ENCODE measurements around the gene COMMD10.

The COMMD10 gene

DNA sequence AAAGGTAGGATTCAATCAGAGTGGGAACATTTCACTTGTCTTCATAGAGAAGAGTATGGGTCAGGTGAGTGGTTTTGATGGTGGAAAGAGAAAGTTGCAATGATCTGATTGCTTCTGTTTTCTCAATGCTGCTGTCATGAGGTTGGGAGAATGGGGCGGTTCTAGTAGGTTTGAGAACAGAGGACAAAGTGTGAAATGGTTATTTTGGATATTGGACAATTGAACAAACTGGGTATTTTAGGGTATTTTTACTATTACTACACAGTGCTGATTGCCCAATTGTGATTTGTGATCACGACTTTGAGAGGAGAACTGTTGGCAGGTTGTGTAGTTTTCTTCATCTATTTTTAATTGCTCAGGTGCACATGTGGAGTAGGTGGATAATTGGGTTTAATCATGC is 60.2 kb downstream of the COMMD10 start:
- intact Hi-C loops (cut with DNase I; ENCODE audit: low total_unique reads): no loop called here
- H3K27me3 ChIP-seq: no peaks in the 10 kb centered on the region
- TF ChIP-seq, protein P1, sequence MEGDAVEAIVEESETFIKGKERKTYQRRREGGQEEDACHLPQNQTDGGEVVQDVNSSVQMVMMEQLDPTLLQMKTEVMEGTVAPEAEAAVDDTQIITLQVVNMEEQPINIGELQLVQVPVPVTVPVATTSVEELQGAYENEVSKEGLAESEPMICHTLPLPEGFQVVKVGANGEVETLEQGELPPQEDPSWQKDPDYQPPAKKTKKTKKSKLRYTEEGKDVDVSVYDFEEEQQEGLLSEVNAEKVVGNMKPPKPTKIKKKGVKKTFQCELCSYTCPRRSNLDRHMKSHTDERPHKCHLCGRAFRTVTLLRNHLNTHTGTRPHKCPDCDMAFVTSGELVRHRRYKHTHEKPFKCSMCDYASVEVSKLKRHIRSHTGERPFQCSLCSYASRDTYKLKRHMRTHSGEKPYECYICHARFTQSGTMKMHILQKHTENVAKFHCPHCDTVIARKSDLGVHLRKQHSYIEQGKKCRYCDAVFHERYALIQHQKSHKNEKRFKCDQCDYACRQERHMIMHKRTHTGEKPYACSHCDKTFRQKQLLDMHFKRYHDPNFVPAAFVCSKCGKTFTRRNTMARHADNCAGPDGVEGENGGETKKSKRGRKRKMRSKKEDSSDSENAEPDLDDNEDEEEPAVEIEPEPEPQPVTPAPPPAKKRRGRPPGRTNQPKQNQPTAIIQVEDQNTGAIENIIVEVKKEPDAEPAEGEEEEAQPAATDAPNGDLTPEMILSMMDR (IDR thresholded peaks at IDR 0.05): no peak
- no peaks in the 10 kb centered on the region for H3K4me1 ChIP-seq
- H3K27ac ChIP-seq: no peak overlapping the region
- no peaks in the 10 kb centered on the region for H3K36me3 ChIP-seq
- no peak overlapping the region for H3K4me3 ChIP-seq
- H3K9me3 ChIP-seq: no peaks in the 10 kb centered on the region
- no peak for DNase-seq

DNA sequence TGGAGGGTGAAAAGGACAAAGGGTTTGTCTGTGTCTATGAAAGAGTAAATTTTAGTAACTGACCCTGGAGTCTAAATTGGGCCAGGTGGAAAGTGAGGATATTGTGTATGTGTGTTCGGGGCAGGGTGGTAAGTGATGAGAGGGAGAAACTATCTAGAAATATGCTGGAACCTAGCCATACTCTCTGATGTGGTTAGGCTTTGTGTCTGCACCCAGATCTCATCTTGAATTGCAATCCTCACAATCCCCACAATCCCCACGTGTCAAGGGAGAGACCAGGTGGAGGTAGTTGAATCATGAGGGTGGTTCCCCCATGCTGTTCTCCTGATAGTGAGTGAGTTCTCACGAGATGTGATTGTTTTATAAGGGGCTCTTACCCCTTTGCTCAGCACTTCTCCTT is 60.6 kb downstream of the COMMD10 start:
- no peaks in the 10 kb centered on the region for H3K36me3 ChIP-seq
- no peaks in the 10 kb centered on the region for H3K27me3 ChIP-seq
- TF ChIP-seq, protein P1 (IDR thresholded peaks at IDR 0.05): no peak
- no peaks in the 10 kb centered on the region for H3K9me3 ChIP-seq
- H3K4me1 ChIP-seq: no peaks in the 10 kb centered on the region
- intact Hi-C loops (cut with DNase I; ENCODE audit: low total_unique reads): no loop called here
- DNase-seq: no peak
- H3K27ac ChIP-seq: no peak overlapping the region
- no peak overlapping the region for H3K4me3 ChIP-seq

DNA sequence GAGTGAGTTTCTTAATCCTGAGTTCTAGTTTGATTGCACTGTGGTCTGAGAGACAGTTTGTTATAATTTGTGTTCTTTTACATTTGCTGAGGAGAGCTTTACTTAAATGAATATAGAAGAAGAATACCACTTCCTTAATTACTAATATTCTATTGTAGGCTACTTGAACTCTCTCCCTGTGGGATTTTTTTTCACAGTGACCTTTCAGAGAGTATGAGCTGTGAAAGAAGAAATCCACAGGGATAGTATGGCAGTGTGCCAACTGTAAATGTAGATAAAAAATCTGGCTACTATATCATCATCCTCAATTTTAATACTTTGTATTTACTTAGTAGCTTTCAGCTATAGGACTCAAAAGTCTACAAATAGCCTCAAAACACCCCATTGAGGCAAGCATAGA is 67.3 kb downstream of the COMMD10 start:
- H3K27ac ChIP-seq: no peak overlapping the region
- no peaks in the 10 kb centered on the region for H3K4me1 ChIP-seq
- TF ChIP-seq, protein P1 (IDR thresholded peaks at IDR 0.05): no peak
- DNase-seq: no peak
- no peaks in the 10 kb centered on the region for H3K36me3 ChIP-seq
- no peak overlapping the region for H3K4me3 ChIP-seq
- H3K9me3 ChIP-seq: no peaks in the 10 kb centered on the region
- no peaks in the 10 kb centered on the region for H3K27me3 ChIP-seq
- intact Hi-C loops (cut with DNase I; ENCODE audit: low total_unique reads): no loop called here

DNA sequence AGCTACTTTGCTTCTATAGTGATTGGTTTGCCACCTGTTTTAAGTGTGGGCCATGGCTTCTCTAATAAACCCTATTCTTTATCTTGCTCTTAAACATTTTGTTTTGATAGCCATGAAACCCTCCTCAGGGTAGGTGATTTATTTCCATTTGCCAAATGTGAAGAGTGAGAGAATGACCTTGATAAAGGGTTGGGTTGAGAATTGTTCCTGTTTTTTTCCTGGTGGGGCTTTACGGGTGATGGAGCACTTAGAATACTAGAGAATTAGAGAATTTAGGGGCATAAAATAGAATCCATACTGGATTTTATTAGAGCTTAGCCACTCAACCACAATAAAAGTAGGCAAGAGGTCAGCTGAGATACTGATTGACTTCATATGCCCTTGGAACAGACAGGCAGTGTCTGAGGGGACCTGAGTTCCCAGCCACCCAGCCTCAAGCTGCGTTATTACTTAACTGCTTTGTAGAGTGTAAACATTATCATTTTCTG is 68.9 kb downstream of the COMMD10 start:
- intact Hi-C loops (cut with DNase I; ENCODE audit: low total_unique reads): no loop called here
- Histone ChIP-seq H3K27me3 (no peaks in the 10 kb centered on the region), H3K4me3 (no peak overlapping the region), H3K27ac (no peak overlapping the region), H3K4me1 (no peaks in the 10 kb centered on the region), H3K9me3 (no peaks in the 10 kb centered on the region), H3K36me3 (no peaks in the 10 kb centered on the region)
- no peak for DNase-seq
- TF ChIP-seq, protein P1 (IDR thresholded peaks at IDR 0.05): no peak

DNA sequence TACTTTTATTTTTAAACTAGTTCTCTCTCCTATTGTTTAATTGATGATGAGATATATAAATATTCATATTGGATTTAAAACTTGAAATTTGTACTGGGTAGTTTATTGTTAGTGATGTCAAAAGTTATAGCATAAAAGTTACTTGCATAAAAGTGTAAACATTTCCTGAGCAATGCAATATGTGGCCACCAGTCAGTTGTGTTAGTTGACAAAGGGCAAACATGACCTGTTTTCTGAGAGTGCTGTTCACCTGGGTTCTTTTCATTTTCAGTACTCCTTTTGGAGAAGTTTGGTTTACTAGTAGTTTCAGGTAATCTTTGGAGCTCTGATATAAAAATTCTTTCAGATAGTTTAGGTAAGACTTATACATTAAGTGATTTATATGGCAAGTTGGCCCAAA is 69.4 kb downstream of the COMMD10 start:
- H3K9me3 ChIP-seq: no peaks in the 10 kb centered on the region
- H3K4me3 ChIP-seq: no peak overlapping the region
- no peak for DNase-seq
- no peak overlapping the region for H3K27ac ChIP-seq
- no peaks in the 10 kb centered on the region for H3K4me1 ChIP-seq
- intact Hi-C loops (cut with DNase I; ENCODE audit: low total_unique reads): no loop called here
- H3K27me3 ChIP-seq: no peaks in the 10 kb centered on the region
- TF ChIP-seq, protein P1 (IDR thresholded peaks at IDR 0.05): no peak
- H3K36me3 ChIP-seq: no peaks in the 10 kb centered on the region

DNA sequence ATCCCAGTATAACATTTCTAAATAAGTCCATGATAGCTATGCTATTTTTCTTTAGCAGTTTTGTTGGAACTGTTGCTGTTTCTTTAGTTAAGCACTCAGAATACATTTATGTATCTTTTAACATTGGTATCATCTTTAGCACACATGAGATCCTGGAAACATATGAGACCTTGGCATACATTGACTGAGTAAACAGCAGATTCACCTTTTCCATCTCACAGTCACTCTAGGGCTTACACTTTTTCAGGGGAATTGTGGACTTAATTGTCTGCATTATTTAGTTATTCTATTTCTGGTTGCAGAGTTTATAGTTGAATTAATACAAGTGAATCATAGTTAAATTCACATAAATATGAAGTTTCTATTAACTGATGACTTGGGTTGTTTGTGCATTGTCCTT is 70.1 kb downstream of the COMMD10 start:
- intact Hi-C loops (cut with DNase I; ENCODE audit: low total_unique reads): no loop called here
- DNase-seq: no peak
- Histone ChIP-seq H3K27me3 (no peaks in the 10 kb centered on the region), H3K27ac (no peak overlapping the region), H3K4me1 (no peaks in the 10 kb centered on the region), H3K4me3 (no peak overlapping the region), H3K9me3 (no peaks in the 10 kb centered on the region), H3K36me3 (no peaks in the 10 kb centered on the region)
- TF ChIP-seq, protein P1 (IDR thresholded peaks at IDR 0.05): no peak

All from tibial artery (tissue), 4 donors.